ENCODE measurements around the gene KCNG2. TPM values are rescaled to one million over a fixed set of nuclear protein-coding genes. Genes with fewer than 3 reads are reported as not detected.

KCNG2 gene
- total and polyA plus RNA-seq, 2 donors (not counting 1 experiment from before 2014, with no cell fraction given), result not detected

DNA sequence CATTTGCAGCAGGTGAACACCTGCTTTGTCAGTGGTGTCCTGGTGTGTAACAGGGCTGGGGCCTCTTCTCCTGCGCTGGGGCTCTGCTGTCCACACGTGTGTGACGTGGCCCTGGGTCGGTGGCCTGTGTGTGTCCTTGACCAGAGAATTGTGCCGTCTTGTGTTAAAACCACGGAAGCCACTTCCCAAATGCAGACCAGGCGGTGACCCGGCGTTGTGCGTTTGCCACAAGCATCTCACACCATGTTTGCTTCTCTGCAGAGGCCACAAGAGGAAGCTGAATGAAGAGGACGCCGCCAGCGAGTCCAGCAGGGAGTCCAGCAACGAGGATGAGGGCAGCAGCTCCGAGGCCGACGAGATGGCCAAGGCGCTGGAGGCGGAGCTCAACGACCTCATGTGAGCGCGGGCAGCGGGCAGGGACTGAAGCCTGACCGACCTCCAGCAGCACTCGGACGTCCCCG, 44.3 kb upstream of the KCNG2 start:
- Mint-ChIP-seq H3K4me3 (no peak overlapping the region), H3K4me1 (no peaks in the 10 kb centered on the region), H3K27ac (no peak overlapping the region), H3K27me3 (no peaks in the 10 kb centered on the region), H3K9me3 (ENCODE audit: insufficient read depth) (peaks cover 3% of the 10 kb centered on the region)
- no peaks in the 10 kb centered on the region for H4K20me1 ChIP-seq (ENCODE audit: control insufficient read depth, insufficient read depth, low read length, poor library complexity, severe bottlenecking)
- H3K27ac ChIP-seq (ENCODE audit: low read length in 2 of 2), result no peak overlapping the region
- ChIA-PET POLR2A (no interaction called here), CTCF (no interaction called here)
- 95% methylated on average over 20 of the region's 27 CpGs for WGBS (ENCODE audit: insufficient coverage)
- peaks cover 0 to 1% (median 0%) of the 10 kb centered on the region in 3 donors for H3K9me3 ChIP-seq (ENCODE audit: control extremely low read depth in 1 of 3, control insufficient read depth in 2 of 3, insufficient read depth in 1 of 3, low read length in 2 of 3)
- peaks cover 0 to 40% of the 10 kb centered on the region in 2 experiments for H3K36me3 ChIP-seq (replicated peaks in 1 of 2; ENCODE audit: control extremely low read depth in 1 of 2, control insufficient read depth in 1 of 2, extremely low read depth in 1 of 2, insufficient read depth in 2 of 2, low read length in 1 of 2)
- no peaks in the 10 kb centered on the region for H3K4me1 ChIP-seq (ENCODE audit: control insufficient read depth in 2 of 2, insufficient read depth in 2 of 2, low read length in 2 of 2)
- H3K27me3 ChIP-seq (replicated peaks in 1 of 4; ENCODE audit: control extremely low read depth in 1 of 4, control insufficient read depth in 3 of 4, insufficient read depth in 4 of 4, low read length in 3 of 4), result no peaks in the 10 kb centered on the region
- DNase-seq, result no peak
- no peak for ATAC-seq (ENCODE audit: low read depth)
- intact Hi-C loops (cut with micrococcal nuclease), result no loop called here
- no peak overlapping the region for H3K4me2 ChIP-seq (replicated peaks; ENCODE audit: low read depth, low read length, poor library complexity, severe bottlenecking)
- H3K9ac ChIP-seq (ENCODE audit: low read length), result no peak overlapping the region
- no peaks in the 10 kb centered on the region for H3K79me2 ChIP-seq (ENCODE audit: control insufficient read depth, insufficient read depth, low read length)
- no peak overlapping the region for H3K4me3 ChIP-seq (ENCODE audit: control extremely low read depth in 1 of 5, extremely low read depth in 1 of 5, insufficient read depth in 1 of 5, low read depth in 2 of 5, low read length in 4 of 5)
- TF ChIP-seq, protein P1, sequence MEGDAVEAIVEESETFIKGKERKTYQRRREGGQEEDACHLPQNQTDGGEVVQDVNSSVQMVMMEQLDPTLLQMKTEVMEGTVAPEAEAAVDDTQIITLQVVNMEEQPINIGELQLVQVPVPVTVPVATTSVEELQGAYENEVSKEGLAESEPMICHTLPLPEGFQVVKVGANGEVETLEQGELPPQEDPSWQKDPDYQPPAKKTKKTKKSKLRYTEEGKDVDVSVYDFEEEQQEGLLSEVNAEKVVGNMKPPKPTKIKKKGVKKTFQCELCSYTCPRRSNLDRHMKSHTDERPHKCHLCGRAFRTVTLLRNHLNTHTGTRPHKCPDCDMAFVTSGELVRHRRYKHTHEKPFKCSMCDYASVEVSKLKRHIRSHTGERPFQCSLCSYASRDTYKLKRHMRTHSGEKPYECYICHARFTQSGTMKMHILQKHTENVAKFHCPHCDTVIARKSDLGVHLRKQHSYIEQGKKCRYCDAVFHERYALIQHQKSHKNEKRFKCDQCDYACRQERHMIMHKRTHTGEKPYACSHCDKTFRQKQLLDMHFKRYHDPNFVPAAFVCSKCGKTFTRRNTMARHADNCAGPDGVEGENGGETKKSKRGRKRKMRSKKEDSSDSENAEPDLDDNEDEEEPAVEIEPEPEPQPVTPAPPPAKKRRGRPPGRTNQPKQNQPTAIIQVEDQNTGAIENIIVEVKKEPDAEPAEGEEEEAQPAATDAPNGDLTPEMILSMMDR (IDR thresholded peaks at IDR 0.05), result no peak
- TF ChIP-seq EZH2 (IDR thresholded peaks at IDR 0.05; ENCODE audit: borderline replicate concordance, insufficient read depth, low read depth, low read length, poor library complexity, severe bottlenecking), result no peak
- H2AFZ ChIP-seq (ENCODE audit: insufficient read depth, low read depth, low read length, poor library complexity, severe bottlenecking), result no peak overlapping the region

DNA sequence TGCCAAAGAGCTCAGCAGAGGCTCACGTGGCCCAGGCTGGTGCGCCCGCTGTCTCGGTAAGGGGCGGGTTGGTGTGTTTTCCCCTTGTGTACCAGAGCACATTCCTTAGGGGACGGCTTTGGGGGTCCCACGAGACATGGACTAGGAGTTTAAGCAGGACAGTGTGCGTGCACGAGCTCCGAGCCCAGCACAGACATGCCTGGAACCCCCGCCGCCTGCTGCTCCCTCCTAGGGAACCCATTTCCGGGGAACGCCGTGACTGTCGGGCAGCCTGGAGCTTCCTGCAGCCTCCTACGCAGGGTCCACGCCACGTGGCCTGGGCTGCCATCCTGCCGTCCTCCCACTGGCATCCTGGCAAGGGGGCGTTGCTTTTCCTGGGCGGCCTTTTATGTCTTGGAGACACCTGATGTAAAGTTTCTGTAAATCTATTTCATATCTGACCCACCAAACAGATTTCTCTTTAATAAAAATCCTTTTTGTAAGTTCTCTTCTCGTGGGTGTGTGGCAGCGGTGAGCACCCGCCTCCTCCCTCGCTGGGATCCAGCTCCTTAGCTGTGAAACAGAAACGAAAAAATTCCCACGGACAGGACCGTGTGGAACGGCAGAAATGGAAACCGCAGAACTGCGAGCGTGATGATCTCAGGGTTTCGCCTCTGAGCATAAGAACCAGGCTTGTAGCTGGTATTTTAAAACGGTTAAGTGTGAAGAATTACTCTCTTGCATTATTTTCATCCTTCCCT, 43.5 kb upstream of the KCNG2 start:
- Mint-ChIP-seq H3K27me3 (no peaks in the 10 kb centered on the region), H3K4me3 (no peak overlapping the region), H3K4me1 (no peaks in the 10 kb centered on the region), H3K9me3 (ENCODE audit: insufficient read depth) (peaks cover 7% of the 10 kb centered on the region), H3K27ac (no peak overlapping the region)
- ChIA-PET CTCF (no interaction called here), POLR2A (no interaction called here)
- intact Hi-C loops (cut with micrococcal nuclease), result no loop called here
- no peak overlapping the region for H2AFZ ChIP-seq (ENCODE audit: insufficient read depth, low read depth, low read length, poor library complexity, severe bottlenecking)
- no peak overlapping the region for H3K4me2 ChIP-seq (replicated peaks; ENCODE audit: low read depth, low read length, poor library complexity, severe bottlenecking)
- DNase-seq, result no peak
- H3K27me3 ChIP-seq (replicated peaks in 1 of 4; ENCODE audit: control extremely low read depth in 1 of 4, control insufficient read depth in 3 of 4, insufficient read depth in 4 of 4, low read length in 3 of 4), result no peaks in the 10 kb centered on the region
- TF ChIP-seq, protein P1 (IDR thresholded peaks at IDR 0.05), result no peak
- no peak for TF ChIP-seq EZH2 (IDR thresholded peaks at IDR 0.05; ENCODE audit: borderline replicate concordance, insufficient read depth, low read depth, low read length, poor library complexity, severe bottlenecking)
- H3K4me1 ChIP-seq (ENCODE audit: control insufficient read depth in 2 of 2, insufficient read depth in 2 of 2, low read length in 2 of 2), result no peaks in the 10 kb centered on the region
- peaks cover 0 to 34% of the 10 kb centered on the region in 2 experiments for H3K36me3 ChIP-seq (replicated peaks in 1 of 2; ENCODE audit: control extremely low read depth in 1 of 2, control insufficient read depth in 1 of 2, extremely low read depth in 1 of 2, insufficient read depth in 2 of 2, low read length in 1 of 2)
- no peak overlapping the region for H3K27ac ChIP-seq (ENCODE audit: low read length in 2 of 2)
- H3K9me3 ChIP-seq (ENCODE audit: control extremely low read depth in 1 of 3, control insufficient read depth in 2 of 3, insufficient read depth in 1 of 3, low read length in 2 of 3), result peaks cover 0 to 2% (median 0%) of the 10 kb centered on the region in 3 donors
- no peak for ATAC-seq (ENCODE audit: low read depth)
- no peaks in the 10 kb centered on the region for H4K20me1 ChIP-seq (ENCODE audit: control insufficient read depth, insufficient read depth, low read length, poor library complexity, severe bottlenecking)
- H3K79me2 ChIP-seq (ENCODE audit: control insufficient read depth, insufficient read depth, low read length), result no peaks in the 10 kb centered on the region
- no peak overlapping the region for H3K4me3 ChIP-seq (ENCODE audit: control extremely low read depth in 1 of 5, extremely low read depth in 1 of 5, insufficient read depth in 1 of 5, low read depth in 2 of 5, low read length in 4 of 5)
- WGBS (ENCODE audit: insufficient coverage), result 98% methylated on average over 33 of the region's 35 CpGs
- no peak overlapping the region for H3K9ac ChIP-seq (ENCODE audit: low read length)
